KMS-11 (cell line): ENCODE results near the gene BLOC1S3.

ENCODE experiments used
- H2AFZ ChIP-seq: fragments of 200-600 bp; sonication (generic); 2 replicates; pipeline ENCODE4 v1.6.1; 2016; ENCODE audit warnings: antibody characterized with exemption, mixed run types, low read depth
- H3K27ac ChIP-seq: fragments of 200-600 bp; sonication (generic); 2 replicates; pipeline ENCODE4 v1.6.1; 2016; ENCODE audit warnings: mild to moderate bottlenecking, mixed run types
- H3K27me3 ChIP-seq: fragments of 200-600 bp; sonication (generic); 2 replicates; pipeline ENCODE4 v1.6.1; 2017; ENCODE audit warnings: mild to moderate bottlenecking, low read depth, mixed run types, moderate library complexity; ENCODE audit not compliant: insufficient read depth
- H3K36me3 ChIP-seq: fragments of 200-600 bp; sonication (generic); 2 replicates; pipeline ENCODE4 v1.6.1; 2017; ENCODE audit warnings: mild to moderate bottlenecking, mixed run types; ENCODE audit not compliant: insufficient read depth
- H3K4me1 ChIP-seq: fragments of 200-600 bp; sonication (generic); 2 replicates; pipeline ENCODE4 v1.6.1; 2016; ENCODE audit warnings: mild to moderate bottlenecking, low read depth, mixed run types; ENCODE audit not compliant: poor library complexity, severe bottlenecking
- H3K4me2 ChIP-seq: fragments of 200-600 bp; sonication (generic); 2 replicates; pipeline ENCODE4 v1.7.0; 2016; ENCODE audit warnings: mild to moderate bottlenecking, mixed run types
- H3K4me3 ChIP-seq: fragments of 200-600 bp; sonication (generic); IDR thresholded peaks from 2 replicates; pipeline ENCODE4 v1.6.1; 2017; ENCODE audit warnings: low read depth, low read length, mixed read lengths; ENCODE audit not compliant: insufficient read depth
- H3K79me2 ChIP-seq: fragments of 200-600 bp; sonication (generic); 2 replicates; pipeline ENCODE4 v1.6.1; 2016; ENCODE audit warnings: low read depth, mixed run types; ENCODE audit not compliant: insufficient read depth
- H3K9ac ChIP-seq: fragments of 200-600 bp; sonication (generic); 2 replicates; pipeline ENCODE4 v1.6.1; 2016; ENCODE audit warnings: mild to moderate bottlenecking, mixed run types
- H4K20me1 ChIP-seq: fragments of 200-600 bp; sonication (generic); 2 replicates; pipeline ENCODE4 v1.6.1; 2016; ENCODE audit warnings: mild to moderate bottlenecking, mixed run types; ENCODE audit not compliant: insufficient read depth
- TF ChIP-seq, protein P1 (sequence below): fragments of 200-600 bp; sonication (generic); conservative IDR thresholded peaks from 2 replicates; pipeline ENCODE4 v1.6.1; 2017; ENCODE audit warnings: low read depth, mild to moderate bottlenecking, antibody characterized with exemption, low read length, moderate library complexity, mixed read lengths

Gene BLOC1S3

DNA sequence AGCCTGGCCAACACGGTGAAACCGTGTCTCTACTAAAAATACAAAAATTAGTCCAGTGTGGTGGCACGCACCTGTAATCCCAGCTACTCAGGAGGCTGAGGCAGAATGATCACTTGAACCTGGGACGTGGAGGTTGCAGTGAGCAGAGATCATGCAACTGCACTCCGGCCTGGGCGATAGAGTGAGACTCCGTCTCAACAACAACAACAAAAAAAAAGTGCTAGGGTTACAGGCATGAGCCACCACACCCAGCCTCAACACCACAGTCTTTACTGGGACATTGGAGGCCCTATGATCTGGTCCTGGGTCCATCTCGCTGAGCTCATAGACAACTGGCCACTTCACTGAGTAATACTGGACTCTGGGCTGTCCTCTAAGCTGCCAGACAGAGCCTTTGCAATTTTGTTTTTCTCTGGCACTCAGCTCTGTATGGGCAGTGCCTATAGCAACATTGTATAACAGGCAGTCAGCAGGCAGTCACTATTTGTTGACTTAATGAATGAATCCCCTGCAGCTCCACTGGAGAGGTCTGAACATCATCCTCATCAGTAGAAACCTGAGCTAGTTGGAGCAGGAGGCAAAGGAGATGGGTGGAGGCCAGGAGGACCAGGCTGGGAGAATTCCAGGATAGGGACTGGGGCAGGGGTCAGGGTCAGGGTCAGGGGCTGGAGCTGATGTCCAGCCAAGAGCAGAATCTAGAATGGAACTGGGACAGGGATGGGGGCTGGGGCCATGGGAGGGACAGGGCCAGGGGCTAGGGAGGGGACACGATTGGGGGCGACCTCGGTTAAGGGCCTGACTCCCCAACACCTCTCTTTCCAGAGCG lies 8.1 kb downstream of the BLOC1S3 start:
- H4K20me1 ChIP-seq: no peaks in the 10 kb centered on the region
- H3K4me3 ChIP-seq: no peak overlapping the region
- TF ChIP-seq, protein P1, sequence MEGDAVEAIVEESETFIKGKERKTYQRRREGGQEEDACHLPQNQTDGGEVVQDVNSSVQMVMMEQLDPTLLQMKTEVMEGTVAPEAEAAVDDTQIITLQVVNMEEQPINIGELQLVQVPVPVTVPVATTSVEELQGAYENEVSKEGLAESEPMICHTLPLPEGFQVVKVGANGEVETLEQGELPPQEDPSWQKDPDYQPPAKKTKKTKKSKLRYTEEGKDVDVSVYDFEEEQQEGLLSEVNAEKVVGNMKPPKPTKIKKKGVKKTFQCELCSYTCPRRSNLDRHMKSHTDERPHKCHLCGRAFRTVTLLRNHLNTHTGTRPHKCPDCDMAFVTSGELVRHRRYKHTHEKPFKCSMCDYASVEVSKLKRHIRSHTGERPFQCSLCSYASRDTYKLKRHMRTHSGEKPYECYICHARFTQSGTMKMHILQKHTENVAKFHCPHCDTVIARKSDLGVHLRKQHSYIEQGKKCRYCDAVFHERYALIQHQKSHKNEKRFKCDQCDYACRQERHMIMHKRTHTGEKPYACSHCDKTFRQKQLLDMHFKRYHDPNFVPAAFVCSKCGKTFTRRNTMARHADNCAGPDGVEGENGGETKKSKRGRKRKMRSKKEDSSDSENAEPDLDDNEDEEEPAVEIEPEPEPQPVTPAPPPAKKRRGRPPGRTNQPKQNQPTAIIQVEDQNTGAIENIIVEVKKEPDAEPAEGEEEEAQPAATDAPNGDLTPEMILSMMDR: no peak
- no peaks in the 10 kb centered on the region for H3K27me3 ChIP-seq
- H3K4me2 ChIP-seq: no peak overlapping the region
- H2AFZ ChIP-seq: no peak overlapping the region; the same call in 1 of the 2 replicates
- H3K27ac ChIP-seq: no peak overlapping the region
- no peaks in the 10 kb centered on the region for H3K4me1 ChIP-seq
- H3K36me3 ChIP-seq: no peaks in the 10 kb centered on the region
- no peak overlapping the region for H3K9ac ChIP-seq
- H3K79me2 ChIP-seq: peaks cover 5% of the 10 kb centered on the region; the same call in 1 of the 2 replicates

DNA sequence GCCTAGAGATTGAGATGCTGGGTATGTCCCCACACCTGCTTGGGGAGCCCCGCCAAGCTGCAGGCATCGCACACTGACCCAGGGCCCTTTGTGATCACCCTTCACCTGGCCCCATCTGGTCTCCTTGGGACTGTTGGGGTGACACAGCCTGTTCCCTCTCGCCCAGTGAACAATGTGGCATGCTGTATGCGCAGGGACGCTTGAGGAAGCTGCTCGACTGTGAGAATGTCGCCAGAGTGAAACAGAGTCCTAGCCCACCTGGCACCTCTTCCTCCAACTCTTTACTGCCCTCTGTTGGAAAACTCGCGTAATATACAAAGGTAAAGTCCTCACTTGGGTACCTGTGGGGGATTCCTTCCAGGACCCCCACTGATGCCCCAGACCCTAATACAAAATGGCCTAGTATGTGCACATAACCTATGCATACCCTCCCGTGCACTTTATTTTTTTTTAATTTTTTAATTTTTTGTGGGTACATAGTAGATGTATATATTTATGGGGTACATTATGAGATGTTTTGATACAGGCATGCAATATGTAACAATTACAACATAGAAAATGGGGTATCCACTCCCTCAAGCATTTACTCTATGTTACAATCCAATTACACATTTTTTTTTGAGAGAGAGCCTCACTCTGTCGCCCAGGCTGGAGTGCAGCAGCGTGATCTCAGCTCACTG lies 9.0 kb downstream of the BLOC1S3 start:
- H3K4me3 ChIP-seq: no peak overlapping the region
- TF ChIP-seq, protein P1: peak; percentile 80
- no peak overlapping the region for H3K4me2 ChIP-seq
- no peaks in the 10 kb centered on the region for H3K4me1 ChIP-seq
- H4K20me1 ChIP-seq: no peaks in the 10 kb centered on the region
- no peak overlapping the region for H3K9ac ChIP-seq
- H3K27me3 ChIP-seq: no peaks in the 10 kb centered on the region
- H2AFZ ChIP-seq: peak overlapping the region; percentile 38; the same call in 1 of the 2 replicates
- no peak overlapping the region for H3K27ac ChIP-seq
- H3K36me3 ChIP-seq: no peaks in the 10 kb centered on the region
- no peaks in the 10 kb centered on the region for H3K79me2 ChIP-seq

DNA sequence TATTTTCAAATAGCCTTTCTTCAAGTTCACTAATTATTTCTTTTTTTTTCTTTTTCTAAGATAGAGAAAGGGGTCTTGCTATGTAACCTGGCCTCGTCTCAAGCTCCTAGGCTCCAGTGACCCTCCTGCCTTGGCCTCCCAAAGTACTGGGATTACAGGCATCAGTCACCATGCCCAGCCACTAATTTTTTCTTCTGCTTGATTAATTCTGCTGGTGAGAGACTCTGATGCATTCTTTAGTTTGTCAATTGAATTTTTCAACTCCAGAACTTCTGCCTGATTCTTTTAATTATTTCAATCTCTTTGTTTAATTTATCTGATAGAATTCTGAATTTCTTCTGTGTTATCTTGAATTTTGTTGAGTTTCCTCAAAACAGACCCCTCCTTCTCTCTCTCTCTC lies 11.4 kb downstream of the BLOC1S3 start:
- TF ChIP-seq, protein P1: no peak
- no peaks in the 10 kb centered on the region for H3K79me2 ChIP-seq
- H3K4me1 ChIP-seq: no peaks in the 10 kb centered on the region
- no peaks in the 10 kb centered on the region for H3K36me3 ChIP-seq
- no peak overlapping the region for H3K4me2 ChIP-seq
- H2AFZ ChIP-seq: no peak overlapping the region
- no peaks in the 10 kb centered on the region for H3K27me3 ChIP-seq
- no peak overlapping the region for H3K9ac ChIP-seq
- H3K4me3 ChIP-seq: no peak overlapping the region
- H3K27ac ChIP-seq: no peak overlapping the region
- no peaks in the 10 kb centered on the region for H4K20me1 ChIP-seq

DNA sequence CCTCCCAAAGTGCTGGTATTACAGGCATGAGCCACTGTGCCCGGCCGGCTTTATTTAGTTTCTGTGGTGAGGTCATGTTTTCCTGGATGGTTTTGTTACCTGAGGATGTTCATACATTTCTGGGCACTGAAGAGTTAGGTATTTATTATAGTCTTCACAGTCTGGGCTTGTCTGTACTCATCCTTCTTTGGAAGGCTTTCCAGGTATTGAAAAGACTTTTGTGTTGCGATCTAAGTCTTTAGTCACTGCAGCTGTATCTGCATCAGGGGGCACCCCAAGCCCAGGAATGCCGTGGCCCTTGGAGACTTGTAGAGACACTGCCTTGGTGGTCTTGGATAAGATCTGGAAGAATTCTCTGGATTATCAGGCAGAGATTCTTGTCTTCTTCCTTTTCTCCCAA lies 12.8 kb downstream of the BLOC1S3 start:
- no peaks in the 10 kb centered on the region for H3K4me1 ChIP-seq
- no peak overlapping the region for H3K9ac ChIP-seq
- no peak overlapping the region for H3K4me2 ChIP-seq
- no peaks in the 10 kb centered on the region for H3K79me2 ChIP-seq
- H3K27ac ChIP-seq: no peak overlapping the region
- TF ChIP-seq, protein P1: no peak
- H4K20me1 ChIP-seq: no peaks in the 10 kb centered on the region
- no peaks in the 10 kb centered on the region for H3K36me3 ChIP-seq
- H3K27me3 ChIP-seq: no peaks in the 10 kb centered on the region
- H2AFZ ChIP-seq: no peak overlapping the region
- H3K4me3 ChIP-seq: no peak overlapping the region
